PC-9 (cell line): Measurements from ENCODE around the gene UPF2. TPM values are rescaled to one million over a fixed set of nuclear protein-coding genes. Genes with fewer than 3 reads are reported as not detected.
A peak's percentile ranks its signal among the peaks of the same experiment; 100 is the strongest.
"Not testable (repeated sequence)": the region's sequence is repeated elsewhere in the genome, so short reads cannot be mapped to it uniquely, and the experiment has no call there.

ENCODE experiments used
- BruUV-seq: library from RNA; stranded (reverse); fragments of 400-500 nt; replicated peaks from 2 replicates; lab custom pipeline; 2021; lab: Mats Ljungman, UMichigan
- CTCF ChIA-PET: fragments of 300-600 bp; sonication (Branson Sonifier 250); formaldehyde crosslinking; loops from one replicate; lab custom pipeline; 2022; ENCODE audit warnings: antibody characterized with exemption; lab: Charles Lee
- POLR2A ChIA-PET: fragments of 300-600 bp; sonication (Branson Sonifier 250); formaldehyde crosslinking; loops from one replicate; lab custom pipeline; 2022; ENCODE audit warnings: antibody characterized with exemption; ENCODE audit not compliant: unreplicated experiment; lab: Charles Lee
- DNase-seq, 2 experiments: peaks; one replicate each; pipeline versions ENCODE4 v3.0.0 to v3.0.0-alpha.2; 2015 to 2022; ENCODE audit warnings: mixed read lengths in 1 of 2
- H2AFZ ChIP-seq: fragments of 200-600 bp; sonication (generic); 2 replicates; pipeline ENCODE4 v1.8.1; 2017; ENCODE audit warnings: antibody characterized with exemption
- H3F3A ChIP-seq: fragments of 200-600 bp; sonication (generic); 2 replicates; pipeline ENCODE4 v1.8.1; 2017; ENCODE audit warnings: antibody characterized with exemption, mild to moderate bottlenecking, low read depth; ENCODE audit not compliant: insufficient read depth
- H3K27ac ChIP-seq: fragments of 200-600 bp; sonication (generic); 2 replicates; pipeline ENCODE4 v1.6.1; 2016; ENCODE audit warnings: mixed run types
- H3K27me3 ChIP-seq: fragments of 200-600 bp; sonication (generic); 2 replicates; pipeline ENCODE4 v1.6.1; 2016; ENCODE audit warnings: low read depth, mixed run types; ENCODE audit not compliant: insufficient read depth
- H3K36me3 ChIP-seq: fragments of 200-600 bp; sonication (generic); 2 replicates; pipeline ENCODE4 v1.6.1; 2016; ENCODE audit warnings: low read depth, mixed run types
- H3K4me1 ChIP-seq: fragments of 200-600 bp; sonication (generic); replicated peaks from 2 replicates; pipeline ENCODE4 v1.6.1; 2016; ENCODE audit warnings: mixed run types; ENCODE audit not compliant: insufficient read depth
- H3K4me2 ChIP-seq: fragments of 200-600 bp; sonication (generic); 2 replicates; pipeline ENCODE4 v1.6.1; 2017; ENCODE audit warnings: mixed run types
- H3K4me3 ChIP-seq: fragments of 200-600 bp; sonication (generic); 2 replicates; pipeline ENCODE4 v1.6.1; 2016; ENCODE audit warnings: mixed run types
- H3K79me2 ChIP-seq: fragments of 200-600 bp; sonication (generic); 2 replicates; pipeline ENCODE4 v1.6.1; 2017; ENCODE audit warnings: low read depth, mixed run types
- H3K9me2 ChIP-seq: fragments of 200-600 bp; sonication (generic); 2 replicates; pipeline ENCODE4 v1.8.1; 2017; ENCODE audit warnings: mild to moderate bottlenecking; ENCODE audit not compliant: insufficient read depth
- H3K9me3 ChIP-seq: fragments of 200-600 bp; sonication (generic); 2 replicates; pipeline ENCODE4 v1.8.1; 2016; ENCODE audit warnings: low read depth; ENCODE audit not compliant: insufficient read depth
- H4K20me1 ChIP-seq: fragments of 200-600 bp; sonication (generic); 2 replicates; pipeline ENCODE4 v1.8.1; 2017; ENCODE audit not compliant: insufficient read depth
- EZH2 ChIP-seq: fragments of 200-600 bp; sonication (generic); IDR thresholded peaks from 2 replicates; pipeline ENCODE4 v1.8.0; 2017; ENCODE audit warnings: antibody characterized with exemption, low read depth
- intact Hi-C: fragments of 100-400 bp; cut with micrococcal nuclease; formaldehyde crosslinking; loops from one replicate; pipeline ENCODE4 v1.10.0; 2022; ENCODE audit not compliant: unreplicated experiment
- total RNA-seq: library from RNA; stranded (reverse); gene quantifications from 2 replicates; pipeline ENCODE4 v1.2.3, GENCODE V29; 2021
- TF ChIP-seq, protein P1 (sequence below): fragments of 200-600 bp; sonication (generic); conservative IDR thresholded peaks from 2 replicates; pipeline ENCODE4 v1.6.1; 2017; ENCODE audit warnings: mixed run types, antibody characterized with exemption, mild to moderate bottlenecking, moderate library complexity

UPF2 gene
- total RNA-seq, 1 experiment from 2014 or later: 25.9 TPM

DNA sequence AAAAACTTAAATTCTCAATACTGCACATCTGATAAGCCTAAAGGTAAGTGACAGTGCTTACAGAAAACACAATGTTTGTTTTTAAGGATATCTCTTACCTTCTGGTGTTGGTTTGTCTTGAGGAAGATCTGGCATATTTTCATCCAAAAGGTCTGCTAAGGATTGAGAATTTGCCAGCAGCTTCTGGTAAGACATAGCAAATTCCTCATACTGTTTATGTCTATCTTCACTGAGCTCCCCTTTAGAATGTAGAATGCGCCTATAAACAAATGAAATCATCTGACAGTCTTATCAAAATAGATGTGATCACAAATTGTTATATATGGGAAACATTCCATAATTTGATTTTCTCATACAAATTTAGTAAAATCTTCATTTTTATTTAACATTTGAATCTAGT is 28.7 kb downstream of the UPF2 start:
- Histone ChIP-seq H3K4me3 (no peak overlapping the region), H3K9me2 (no peaks in the 10 kb centered on the region), H3K79me2 (no peaks in the 10 kb centered on the region; the same call in 1 of the 2 replicates), H2AFZ (no peak overlapping the region), H3K9me3 (no peaks in the 10 kb centered on the region), H3K27ac (no peak overlapping the region), H3K4me1 (no peaks in the 10 kb centered on the region), H3K27me3 (no peaks in the 10 kb centered on the region), H4K20me1 (peaks cover 4% of the 10 kb centered on the region; the same call in 1 of the 2 replicates), H3K4me2 (no peak overlapping the region), H3F3A (no peaks in the 10 kb centered on the region; the same call in 1 of the 2 replicates), H3K36me3 (no peaks in the 10 kb centered on the region)
- TF ChIP-seq, protein P1, sequence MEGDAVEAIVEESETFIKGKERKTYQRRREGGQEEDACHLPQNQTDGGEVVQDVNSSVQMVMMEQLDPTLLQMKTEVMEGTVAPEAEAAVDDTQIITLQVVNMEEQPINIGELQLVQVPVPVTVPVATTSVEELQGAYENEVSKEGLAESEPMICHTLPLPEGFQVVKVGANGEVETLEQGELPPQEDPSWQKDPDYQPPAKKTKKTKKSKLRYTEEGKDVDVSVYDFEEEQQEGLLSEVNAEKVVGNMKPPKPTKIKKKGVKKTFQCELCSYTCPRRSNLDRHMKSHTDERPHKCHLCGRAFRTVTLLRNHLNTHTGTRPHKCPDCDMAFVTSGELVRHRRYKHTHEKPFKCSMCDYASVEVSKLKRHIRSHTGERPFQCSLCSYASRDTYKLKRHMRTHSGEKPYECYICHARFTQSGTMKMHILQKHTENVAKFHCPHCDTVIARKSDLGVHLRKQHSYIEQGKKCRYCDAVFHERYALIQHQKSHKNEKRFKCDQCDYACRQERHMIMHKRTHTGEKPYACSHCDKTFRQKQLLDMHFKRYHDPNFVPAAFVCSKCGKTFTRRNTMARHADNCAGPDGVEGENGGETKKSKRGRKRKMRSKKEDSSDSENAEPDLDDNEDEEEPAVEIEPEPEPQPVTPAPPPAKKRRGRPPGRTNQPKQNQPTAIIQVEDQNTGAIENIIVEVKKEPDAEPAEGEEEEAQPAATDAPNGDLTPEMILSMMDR: no peak
- no peak for TF ChIP-seq EZH2
- BruUV-seq: no TSS peak
- POLR2A ChIA-PET: no interaction called here
- DNase-seq: no peak
- intact Hi-C loops: no loop called here
- CTCF ChIA-PET: no interaction called here

DNA sequence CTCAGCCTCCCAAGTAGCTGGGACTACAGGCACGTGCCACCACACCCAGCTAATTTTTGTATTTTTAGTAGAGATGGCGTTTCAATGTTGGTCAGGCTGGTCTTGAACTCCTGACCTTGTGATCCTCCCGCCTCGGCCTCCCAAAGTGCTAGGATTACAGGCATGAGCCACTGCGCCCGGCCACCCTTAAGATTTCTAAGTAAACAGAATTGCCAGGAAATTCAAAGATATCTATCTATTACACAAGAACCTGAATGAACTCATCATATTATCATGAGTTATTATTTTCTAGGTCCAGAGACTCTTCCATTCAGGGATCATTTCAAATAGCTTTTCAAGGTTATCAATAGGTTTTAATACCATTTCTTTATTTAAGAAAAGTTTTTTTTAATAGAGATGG is 29.2 kb downstream of the UPF2 start:
- H4K20me1 ChIP-seq, H3K9me3 ChIP-seq, H3K4me3 ChIP-seq, H3F3A ChIP-seq, POLR2A ChIA-PET, CTCF ChIA-PET, H3K4me1 ChIP-seq, H3K27ac ChIP-seq, DNase-seq, H3K9me2 ChIP-seq, H2AFZ ChIP-seq, intact Hi-C loops, H3K36me3 ChIP-seq, H3K4me2 ChIP-seq, H3K79me2 ChIP-seq, H3K27me3 ChIP-seq: not testable (repeated sequence)
- BruUV-seq: TSS peak; percentile 15

DNA sequence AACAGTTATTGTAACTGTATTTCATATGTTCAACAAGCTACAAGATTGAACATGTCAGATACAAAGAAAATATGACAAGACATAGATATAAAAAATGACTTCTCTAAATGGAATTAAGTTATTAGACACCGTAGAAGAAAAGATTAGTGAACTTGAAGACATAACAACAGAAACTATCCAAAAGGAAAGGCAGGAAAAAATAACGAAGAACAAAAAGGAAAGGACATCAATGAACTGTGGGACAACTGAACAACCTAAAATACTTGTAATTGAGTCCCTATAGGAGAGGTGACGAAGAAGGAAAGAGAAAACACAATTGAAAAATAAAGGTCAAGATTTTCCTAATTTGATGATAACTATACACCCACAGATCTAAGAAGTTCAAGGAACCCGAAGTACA is 32.3 kb downstream of the UPF2 start:
- CTCF ChIA-PET: no interaction called here
- Histone ChIP-seq H4K20me1 (no peaks in the 10 kb centered on the region), H3F3A (no peaks in the 10 kb centered on the region; the same call in 1 of the 2 replicates), H3K9me3 (no peaks in the 10 kb centered on the region), H3K4me1 (no peaks in the 10 kb centered on the region), H3K27me3 (no peaks in the 10 kb centered on the region), H3K4me2 (no peak overlapping the region), H3K79me2 (no peaks in the 10 kb centered on the region; the same call in 1 of the 2 replicates), H2AFZ (no peak overlapping the region), H3K4me3 (no peak overlapping the region), H3K27ac (no peak overlapping the region), H3K36me3 (0 out of 2 replicates have a peak, but pooled peaks cover 5% of the 10 kb centered on the region), H3K9me2 (no peaks in the 10 kb centered on the region)
- no TSS peak for BruUV-seq
- POLR2A ChIA-PET: no interaction called here
- no peak for DNase-seq
- intact Hi-C loops: no loop called here
- TF ChIP-seq, protein P1: no peak
- TF ChIP-seq EZH2: no peak

DNA sequence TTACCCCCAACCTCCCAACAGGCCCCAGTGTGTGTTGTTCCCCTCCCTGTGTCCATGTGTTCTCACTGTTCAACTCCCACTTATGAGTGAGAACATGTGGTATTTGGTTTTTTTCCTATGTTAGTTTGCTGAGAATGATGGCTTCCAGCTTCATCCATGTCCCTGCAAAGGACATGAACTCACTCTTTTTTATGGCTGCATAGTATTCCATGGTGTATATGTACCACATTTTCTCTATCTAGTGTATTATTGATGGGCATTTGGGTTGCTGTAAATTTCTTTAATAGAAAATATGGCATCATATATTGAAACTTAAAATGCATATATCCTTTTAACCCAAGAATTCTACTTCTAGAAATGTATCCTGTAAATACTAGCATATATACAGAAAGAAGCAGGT is 33.8 kb downstream of the UPF2 start:
- H3F3A ChIP-seq, H3K4me1 ChIP-seq, BruUV-seq, H3K9me3 ChIP-seq, H3K36me3 ChIP-seq, intact Hi-C loops, H3K4me3 ChIP-seq, H4K20me1 ChIP-seq, H3K79me2 ChIP-seq, H2AFZ ChIP-seq, H3K9me2 ChIP-seq, H3K4me2 ChIP-seq, DNase-seq, CTCF ChIA-PET, H3K27ac ChIP-seq, H3K27me3 ChIP-seq, POLR2A ChIA-PET: not testable (repeated sequence)
